ENCODE measurements around the gene SPOUT1. TPM values are rescaled to one million over a fixed set of nuclear protein-coding genes. Genes with fewer than 3 reads are reported as not detected.

Gene SPOUT1
- total and polyA plus RNA-seq, 2 donors (not counting 1 experiment from before 2014, with no cell fraction given) = 73.0 to 86.4 TPM

DNA sequence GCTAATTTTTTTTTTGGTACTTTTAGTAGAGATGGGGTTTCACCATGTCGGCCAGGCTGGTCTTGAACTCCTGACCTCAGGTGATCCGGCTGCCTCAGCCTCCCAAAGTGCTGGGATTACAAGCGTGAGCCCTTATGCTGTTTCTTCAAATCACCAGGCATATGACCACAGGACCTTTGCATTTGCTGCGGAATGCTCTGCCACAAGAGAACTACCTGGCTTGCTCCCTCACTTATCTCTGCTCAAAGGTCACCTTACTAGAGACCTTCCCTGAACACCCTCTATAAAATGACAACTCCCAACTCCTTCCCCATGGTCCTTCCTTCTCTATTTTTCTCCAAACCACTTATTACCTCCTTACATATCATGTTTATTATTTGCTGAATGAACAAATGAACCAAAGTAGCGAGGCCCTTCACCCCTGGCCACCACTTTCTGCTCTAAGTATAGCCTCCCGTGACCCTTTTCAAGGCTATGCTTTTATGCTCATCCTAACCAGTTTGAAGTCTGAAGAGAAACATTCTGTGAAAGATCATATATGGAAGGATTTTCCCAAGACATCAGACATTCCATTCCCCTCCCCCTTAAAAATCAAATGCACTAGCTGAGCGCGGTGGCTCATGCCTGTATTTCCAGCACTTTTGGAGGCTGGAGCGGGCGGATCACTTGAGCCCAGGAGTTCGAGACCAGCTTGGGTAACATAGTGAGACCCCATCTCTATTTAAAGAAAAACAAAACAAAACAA is 59.1 kb downstream of the SPOUT1 start:
- Histone ChIP-seq H3K9me3 (ENCODE audit: control extremely low read depth in 1 of 3, control insufficient read depth in 2 of 3, insufficient read depth in 1 of 3, low read length in 2 of 3) (peaks cover 0 to 3% (median 0%) of the 10 kb centered on the region in 3 donors), H2AFZ (ENCODE audit: insufficient read depth, low read depth, low read length, poor library complexity, severe bottlenecking) (peak overlapping the region; percentile 92), H3K27ac (ENCODE audit: low read length in 2 of 2) (peak overlapping the region; percentile 80 to 93), H4K20me1 (ENCODE audit: control insufficient read depth, insufficient read depth, low read length, poor library complexity, severe bottlenecking) (no peaks in the 10 kb centered on the region), H3K27me3 (replicated peaks in 1 of 4; ENCODE audit: control extremely low read depth in 1 of 4, control insufficient read depth in 3 of 4, insufficient read depth in 4 of 4, low read length in 3 of 4) (no peaks in the 10 kb centered on the region), H3K4me2 (replicated peaks; ENCODE audit: low read depth, low read length, poor library complexity, severe bottlenecking) (peak overlapping the region; percentile 77), H3K9ac (ENCODE audit: low read length) (peak overlapping the region; percentile 89), H3K4me3 (ENCODE audit: control extremely low read depth in 1 of 5, extremely low read depth in 1 of 5, insufficient read depth in 1 of 5, low read depth in 2 of 5, low read length in 4 of 5) (peak overlapping the region; percentile 69 to 96 (median 77)), H3K79me2 (ENCODE audit: control insufficient read depth, insufficient read depth, low read length) (peaks cover 43% of the 10 kb centered on the region), H3K4me1 (ENCODE audit: control insufficient read depth in 2 of 2, insufficient read depth in 2 of 2, low read length in 2 of 2) (peaks cover 9 to 19% of the 10 kb centered on the region in 2 donors), H3K36me3 (replicated peaks in 1 of 2; ENCODE audit: control extremely low read depth in 1 of 2, control insufficient read depth in 1 of 2, extremely low read depth in 1 of 2, insufficient read depth in 2 of 2, low read length in 1 of 2) (peaks cover 0 to 7% of the 10 kb centered on the region in 2 experiments)
- Mint-ChIP-seq H3K9me3 (ENCODE audit: insufficient read depth) (no peaks in the 10 kb centered on the region), H3K27ac (peak overlapping the region; percentile 96), H3K27me3 (no peaks in the 10 kb centered on the region), H3K4me1 (peaks cover 25% of the 10 kb centered on the region), H3K4me3 (peak overlapping the region; percentile 97)
- intact Hi-C loops (cut with micrococcal nuclease) = loop anchor here (1.0 to 5.0 kb wide), 5 partner anchors 48 to 314 kb away; partner anchors contain the start of genes DYNC2I2, ENDOG, LRRC8A and ODF2
- no peak for ATAC-seq (ENCODE audit: low read depth)
- WGBS (ENCODE audit: insufficient coverage) = 90% methylated on average over 9 of the region's 11 CpGs
- POLR2A ChIA-PET = interaction anchor here (1.1 kb wide), 2 partner anchors 18 to 46 kb away, joined by 3 read pairs; no protein-coding TSS in a partner anchor
- CTCF ChIA-PET = interaction anchor here (0.9 to 2.1 kb wide), 3 partner anchors 12 to 48 kb away, joined by 3 to 5 read pairs (median 3); partner anchors contain the start of gene ENDOG
- no peak for TF ChIP-seq EZH2 (IDR thresholded peaks at IDR 0.05; ENCODE audit: borderline replicate concordance, insufficient read depth, low read depth, low read length, poor library complexity, severe bottlenecking)
- no peak for DNase-seq

Other genes starting within 250 kb of the SPOUT1 start
- gene DYNC2I2, start 172.9 kb downstream of the SPOUT1 start, total RNA-seq = 76.6 and 83.4 TPM in 2 replicates
- gene DYNC2I2, start 172.9 kb downstream of the SPOUT1 start, polyA plus RNA-seq = 92.9 and 109 TPM in 2 replicates
- 306 and 309 TPM in 2 replicates for gene SET, start 140.6 kb downstream of the SPOUT1 start, total RNA-seq
- 54.9 and 74.8 TPM in 2 replicates for gene SET, start 140.6 kb downstream of the SPOUT1 start, polyA plus RNA-seq
- gene PKN3, start 127.3 kb downstream of the SPOUT1 start, total RNA-seq = 3.7 and 4.2 TPM in 2 replicates
- 1.4 and 1.8 TPM in 2 replicates for gene PKN3, start 127.3 kb downstream of the SPOUT1 start, polyA plus RNA-seq
- 25.3 and 28.5 TPM in 2 replicates for gene ZDHHC12, start 105.7 kb downstream of the SPOUT1 start, total RNA-seq
- gene ZDHHC12, start 105.7 kb downstream of the SPOUT1 start, polyA plus RNA-seq = 31.0 and 47.0 TPM in 2 replicates
- gene ZER1, start 57.9 kb downstream of the SPOUT1 start, total RNA-seq = 42.2 and 44.0 TPM in 2 replicates
- 22.8 and 26.9 TPM in 2 replicates for gene ZER1, start 57.9 kb downstream of the SPOUT1 start, polyA plus RNA-seq
- gene TBC1D13, start 42.5 kb downstream of the SPOUT1 start, total RNA-seq = 29.1 and 31.8 TPM in 2 replicates
- gene TBC1D13, start 42.5 kb downstream of the SPOUT1 start, polyA plus RNA-seq = 25.3 and 28.8 TPM in 2 replicates
- gene ENDOG, start 11.3 kb downstream of the SPOUT1 start, total RNA-seq = 17.1 and 19.3 TPM in 2 replicates
- 2.9 and 12.5 TPM in 2 replicates for gene ENDOG, start 11.3 kb downstream of the SPOUT1 start, polyA plus RNA-seq
- gene KYAT1, start 52.2 kb upstream of the SPOUT1 start, total RNA-seq = 6.4 and 7.0 TPM in 2 replicates
- gene KYAT1, start 52.2 kb upstream of the SPOUT1 start, polyA plus RNA-seq = 13.4 and 16.2 TPM in 2 replicates
- 14.5 and 15.1 TPM in 2 replicates for gene LRRC8A, start 52.3 kb upstream of the SPOUT1 start, total RNA-seq
- 13.1 and 23.1 TPM in 2 replicates for gene LRRC8A, start 52.3 kb upstream of the SPOUT1 start, polyA plus RNA-seq
- gene PHYHD1, start 91.2 kb upstream of the SPOUT1 start, total RNA-seq = 0.96 and 1.5 TPM in 2 replicates
- 2.0 and 4.4 TPM in 2 replicates for gene PHYHD1, start 91.2 kb upstream of the SPOUT1 start, polyA plus RNA-seq
- gene DOLK, start 117.8 kb upstream of the SPOUT1 start, total RNA-seq = 11.1 and 12.2 TPM in 2 replicates
- gene DOLK, start 117.8 kb upstream of the SPOUT1 start, polyA plus RNA-seq = 1.9 and 3.0 TPM in 2 replicates
- gene NUP188, start 117.9 kb upstream of the SPOUT1 start, total RNA-seq = 83.6 and 93.2 TPM in 2 replicates
- gene NUP188, start 117.9 kb upstream of the SPOUT1 start, polyA plus RNA-seq = 42.8 and 47.7 TPM in 2 replicates
- 110 and 111 TPM in 2 replicates for gene SH3GLB2, start 198.5 kb upstream of the SPOUT1 start, total RNA-seq
- gene SH3GLB2, start 198.5 kb upstream of the SPOUT1 start, polyA plus RNA-seq = 174 and 176 TPM in 2 replicates
- 71.6 and 78.1 TPM in 2 replicates for gene MIGA2, start 206.8 kb upstream of the SPOUT1 start, total RNA-seq
- gene MIGA2, start 206.8 kb upstream of the SPOUT1 start, polyA plus RNA-seq = 62.1 and 85.3 TPM in 2 replicates

Data from B cell (primary cell).